Keratinocyte (primary cell): ENCODE measurements around the gene ALG14.

ENCODE experiments used
- EZH2 ChIP-seq: IDR thresholded peaks from one replicate; pipeline ENCODE4 v1.6.1; 2012; ENCODE audit warnings: inconsistent platforms, mild to moderate bottlenecking, low read length, moderate library complexity
- TF ChIP-seq, protein P1 (sequence below), 3 experiments: IDR thresholded peaks in 1 of 3; conservative IDR thresholded peaks in 1 of 3; optimal IDR thresholded peaks in 1 of 3; 2 replicates in 2 of 3; 3 replicates in 1 of 3; pipeline versions ENCODE3 to v1.5.1; 2011; ENCODE audit warnings: low read length in 3 of 3, mild to moderate bottlenecking in 3 of 3, moderate library complexity in 2 of 3, control low read depth in 1 of 3, inconsistent platforms in 1 of 3; ENCODE audit not compliant: insufficient read depth in 2 of 3; ENCODE audit errors: extremely low read depth in 1 of 3

DNA sequence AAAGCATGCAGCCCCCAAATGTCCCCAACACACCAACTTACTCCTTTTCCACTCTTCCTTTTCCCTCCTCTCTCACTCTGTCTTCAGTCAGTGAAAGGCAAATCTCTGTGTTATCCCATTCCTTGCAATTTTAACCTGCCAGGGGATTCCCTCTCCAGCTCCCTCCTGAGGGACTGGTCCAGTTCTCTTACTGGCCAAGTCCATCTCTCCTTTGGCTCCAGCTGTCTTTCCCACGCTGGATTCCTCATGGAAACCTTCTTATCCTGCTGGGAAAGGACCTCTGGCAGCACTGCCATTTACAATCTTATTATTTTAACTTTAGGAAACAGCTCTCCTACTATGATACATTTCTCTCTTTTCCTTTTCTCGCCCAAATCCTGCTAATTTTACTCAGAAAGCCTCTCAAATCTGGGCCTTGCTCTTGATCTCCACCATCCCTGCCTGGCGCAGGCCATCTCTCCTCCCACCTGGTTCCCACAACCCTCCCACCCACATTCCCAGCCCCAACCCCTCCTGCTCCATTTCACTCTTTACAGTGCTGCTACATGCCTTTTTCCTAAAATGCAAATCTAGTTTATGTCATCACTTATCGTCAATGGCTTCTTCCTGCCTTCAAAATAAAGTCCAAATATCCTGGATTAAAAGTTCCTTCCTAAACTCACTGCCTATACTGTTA is 73.2 kb downstream of the ALG14 start:
- no peak for TF ChIP-seq EZH2
- TF ChIP-seq, protein P1, sequence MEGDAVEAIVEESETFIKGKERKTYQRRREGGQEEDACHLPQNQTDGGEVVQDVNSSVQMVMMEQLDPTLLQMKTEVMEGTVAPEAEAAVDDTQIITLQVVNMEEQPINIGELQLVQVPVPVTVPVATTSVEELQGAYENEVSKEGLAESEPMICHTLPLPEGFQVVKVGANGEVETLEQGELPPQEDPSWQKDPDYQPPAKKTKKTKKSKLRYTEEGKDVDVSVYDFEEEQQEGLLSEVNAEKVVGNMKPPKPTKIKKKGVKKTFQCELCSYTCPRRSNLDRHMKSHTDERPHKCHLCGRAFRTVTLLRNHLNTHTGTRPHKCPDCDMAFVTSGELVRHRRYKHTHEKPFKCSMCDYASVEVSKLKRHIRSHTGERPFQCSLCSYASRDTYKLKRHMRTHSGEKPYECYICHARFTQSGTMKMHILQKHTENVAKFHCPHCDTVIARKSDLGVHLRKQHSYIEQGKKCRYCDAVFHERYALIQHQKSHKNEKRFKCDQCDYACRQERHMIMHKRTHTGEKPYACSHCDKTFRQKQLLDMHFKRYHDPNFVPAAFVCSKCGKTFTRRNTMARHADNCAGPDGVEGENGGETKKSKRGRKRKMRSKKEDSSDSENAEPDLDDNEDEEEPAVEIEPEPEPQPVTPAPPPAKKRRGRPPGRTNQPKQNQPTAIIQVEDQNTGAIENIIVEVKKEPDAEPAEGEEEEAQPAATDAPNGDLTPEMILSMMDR (optimal IDR thresholded peaks at IDR 0.05 in 1 of 3, IDR thresholded peaks at IDR 0.05 in 1 of 3, conservative IDR thresholded peaks at IDR 0.05 in 1 of 3; ENCODE audit: extremely low read depth in 1 of 3, insufficient read depth in 2 of 3, low read length in 3 of 3), result no peak
